Mesendoderm (in vitro differentiated cells): ENCODE results near the gene FLYWCH1.
A peak's percentile ranks its signal among the peaks of the same experiment; 100 is the strongest.

Experiments used
- DNase-seq: peaks from one replicate; pipeline ENCODE4 v3.0.0; 2013
- H2AK5ac ChIP-seq: 2 replicates; pipeline ENCODE4 v1.6.1; 2013; ENCODE audit warnings: low read length, inconsistent platforms
- H2BK120ac ChIP-seq: 2 replicates; pipeline ENCODE4 v1.6.1; 2013; ENCODE audit warnings: low read depth, mild to moderate bottlenecking, low read length, moderate library complexity, mixed read lengths
- H2BK15ac ChIP-seq: replicated peaks from 2 replicates; pipeline ENCODE4 v1.6.1; 2013; ENCODE audit warnings: low read depth, mild to moderate bottlenecking, moderate library complexity
- H2BK5ac ChIP-seq: 2 replicates; pipeline ENCODE4 v1.6.1; 2013; ENCODE audit warnings: low read length, inconsistent platforms
- H3K18ac ChIP-seq: 2 replicates; pipeline ENCODE4 v1.6.1; 2013; ENCODE audit warnings: mild to moderate bottlenecking, low read length, mixed read lengths
- H3K23ac ChIP-seq: one replicate; pipeline ENCODE4 v1.6.1; 2013; ENCODE audit warnings: low read length
- H3K27ac ChIP-seq: 2 replicates; pipeline ENCODE4 v1.5.1; 2013; ENCODE audit warnings: low read depth, mild to moderate bottlenecking, inconsistent platforms, low read length, moderate library complexity
- H3K27me3 ChIP-seq: 2 replicates; pipeline ENCODE4 v1.6.1; 2013; ENCODE audit warnings: low read length, control low read depth, mild to moderate bottlenecking, inconsistent platforms; ENCODE audit not compliant: insufficient read depth, poor library complexity
- H3K36me3 ChIP-seq: 2 replicates; pipeline ENCODE4 v1.6.1; 2013; ENCODE audit warnings: low read length, inconsistent platforms; ENCODE audit not compliant: control insufficient read depth, insufficient read depth
- H3K4ac ChIP-seq: one replicate; pipeline ENCODE4 v1.6.1; 2013; ENCODE audit warnings: low read depth, mild to moderate bottlenecking, low read length, moderate library complexity
- H3K4me1 ChIP-seq: 2 replicates; pipeline ENCODE4 v1.6.1; 2013; ENCODE audit warnings: low read depth, low read length, inconsistent platforms; ENCODE audit not compliant: control insufficient read depth
- H3K4me2 ChIP-seq: 2 replicates; pipeline ENCODE4 v1.6.1; 2013; ENCODE audit warnings: low read length
- H3K4me3 ChIP-seq: 2 replicates; pipeline ENCODE4 v1.5.1; 2013; ENCODE audit warnings: mild to moderate bottlenecking, low read length
- H3K56ac ChIP-seq: one replicate; pipeline ENCODE4 v1.6.1; 2013; ENCODE audit warnings: low read length
- H3K79me1 ChIP-seq: 2 replicates; pipeline ENCODE4 v1.6.1; 2013; ENCODE audit warnings: low read length, inconsistent platforms
- H3K79me2 ChIP-seq: 2 replicates; pipeline ENCODE4 v1.6.1; 2013; ENCODE audit warnings: mild to moderate bottlenecking, low read length; ENCODE audit not compliant: control insufficient read depth, insufficient read depth
- H3K9ac ChIP-seq: 2 replicates; pipeline ENCODE4 v1.6.1; 2013; ENCODE audit warnings: low read length, inconsistent platforms
- H4K5ac ChIP-seq: one replicate; pipeline ENCODE4 v1.6.1; 2013; ENCODE audit warnings: low read length
- H4K8ac ChIP-seq: one replicate; pipeline ENCODE4 v1.6.1; 2013; ENCODE audit warnings: low read depth, mild to moderate bottlenecking, control low read depth, low read length, moderate library complexity
- WGBS: extraction: QIAGEN DNeasy Blood & Tissue Kit; methylation state at CpG from one replicate; pipeline ENCODE4 v1.1.7; 2013; ENCODE audit warnings: low lambda C conversion rate, missing lambda C conversion rate; ENCODE audit not compliant: insufficient coverage; ENCODE audit errors: extremely low coverage; 5-methylcytosine and 5-hydroxymethylcytosine counted together

The FLYWCH1 gene

GRCh38 chr16:2966043-2966807 lies 54.5 kb downstream of the FLYWCH1 start:
- no peak overlapping the region for H3K18ac ChIP-seq
- H3K27me3 ChIP-seq, result no peaks in the 10 kb centered on the region
- H3K4me3 ChIP-seq, result no peak overlapping the region
- no peaks in the 10 kb centered on the region for H3K36me3 ChIP-seq
- no peak for DNase-seq
- H2BK15ac ChIP-seq, result no peak overlapping the region
- H3K27ac ChIP-seq, result no peak overlapping the region
- no peak overlapping the region for H2BK5ac ChIP-seq
- no peak overlapping the region for H2BK120ac ChIP-seq
- WGBS, result no CpG with 5 or more reads among the region's 39 CpGs
- no peak overlapping the region for H2AK5ac ChIP-seq
- peaks cover 4% of the 10 kb centered on the region for H3K79me1 ChIP-seq
- no peak overlapping the region for H4K5ac ChIP-seq
- H3K4me1 ChIP-seq, result no peaks in the 10 kb centered on the region
- no peak overlapping the region for H3K23ac ChIP-seq
- H3K9ac ChIP-seq, result no peak overlapping the region
- no peak overlapping the region for H3K56ac ChIP-seq
- H3K4ac ChIP-seq, result no peak overlapping the region
- no peak overlapping the region for H3K4me2 ChIP-seq
- H3K79me2 ChIP-seq, result peaks cover 4% of the 10 kb centered on the region
- H4K8ac ChIP-seq, result no peak overlapping the region

GRCh38 chr16:2966808-2967191 lies 55.1 kb downstream of the FLYWCH1 start:
- Histone ChIP-seq H3K4ac (no peak overlapping the region), H3K18ac (no peak overlapping the region), H4K5ac (no peak overlapping the region), H3K4me1 (no peaks in the 10 kb centered on the region), H3K23ac (no peak overlapping the region), H4K8ac (no peak overlapping the region), H3K27me3 (no peaks in the 10 kb centered on the region), H3K4me3 (no peak overlapping the region), H3K9ac (no peak overlapping the region), H3K79me2 (peaks cover 4% of the 10 kb centered on the region), H2BK120ac (no peak overlapping the region), H3K56ac (no peak overlapping the region), H3K27ac (no peak overlapping the region), H2AK5ac (no peak overlapping the region), H3K79me1 (peaks cover 4% of the 10 kb centered on the region), H2BK5ac (no peak overlapping the region), H3K36me3 (no peaks in the 10 kb centered on the region), H2BK15ac (no peak overlapping the region), H3K4me2 (no peak overlapping the region)
- WGBS, result no CpG with 5 or more reads among the region's 46 CpGs
- DNase-seq, result no peak

GRCh38 chr16:2967211-2967631 lies 55.5 kb downstream of the FLYWCH1 start:
- Histone ChIP-seq H3K79me1 (peaks cover 4% of the 10 kb centered on the region), H3K4me1 (no peaks in the 10 kb centered on the region), H2AK5ac (no peak overlapping the region), H3K4me3 (no peak overlapping the region), H3K27me3 (no peaks in the 10 kb centered on the region), H3K18ac (no peak overlapping the region), H3K4me2 (no peak overlapping the region), H3K4ac (no peak overlapping the region), H3K9ac (no peak overlapping the region), H2BK5ac (no peak overlapping the region), H2BK120ac (no peak overlapping the region), H4K8ac (no peak overlapping the region), H3K27ac (no peak overlapping the region), H3K36me3 (peaks cover 2% of the 10 kb centered on the region), H3K23ac (no peak overlapping the region), H3K79me2 (peaks cover 4% of the 10 kb centered on the region), H4K5ac (no peak overlapping the region), H2BK15ac (no peak overlapping the region), H3K56ac (no peak overlapping the region)
- whole genome bisulfite sequencing, result no CpG with 5 or more reads among the region's 51 CpGs
- no peak for DNase-seq

GRCh38 chr16:2967721-2968161 lies 56.0 kb downstream of the FLYWCH1 start:
- Histone ChIP-seq H3K79me2 (peaks cover 4% of the 10 kb centered on the region), H3K79me1 (peaks cover 4% of the 10 kb centered on the region), H3K18ac (no peak overlapping the region), H4K8ac (no peak overlapping the region), H3K27ac (no peak overlapping the region), H2BK120ac (no peak overlapping the region), H3K27me3 (no peaks in the 10 kb centered on the region), H3K4me3 (no peak overlapping the region), H3K56ac (no peak overlapping the region), H3K36me3 (peaks cover 2% of the 10 kb centered on the region), H3K23ac (no peak overlapping the region), H3K4me1 (no peaks in the 10 kb centered on the region), H3K4ac (no peak overlapping the region), H3K4me2 (no peak overlapping the region), H2BK5ac (no peak overlapping the region), H2AK5ac (no peak overlapping the region), H2BK15ac (no peak overlapping the region), H4K5ac (no peak overlapping the region), H3K9ac (no peak overlapping the region)
- no CpG with 5 or more reads among the region's 33 CpGs for WGBS
- no peak for DNase-seq

DNA sequence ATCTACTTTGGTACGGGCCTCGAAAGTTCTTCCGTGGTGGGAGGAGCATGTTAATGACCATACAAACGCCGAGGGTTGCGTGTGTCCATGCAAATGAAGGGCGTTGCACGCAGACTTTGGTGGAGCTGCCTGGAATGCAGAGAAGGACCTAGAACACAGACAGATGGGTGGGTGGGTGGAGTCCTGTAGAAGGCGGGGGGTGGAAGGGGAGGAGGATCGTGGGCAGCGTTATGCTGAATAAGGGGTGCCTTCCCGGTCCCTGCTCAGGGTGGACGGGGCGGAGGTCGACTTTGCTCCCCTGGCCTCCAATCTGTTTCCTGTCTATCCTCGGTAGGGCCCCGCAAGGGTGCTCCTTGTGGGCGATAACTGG lies 56.6 kb downstream of the FLYWCH1 start:
- no peak overlapping the region for H2BK15ac ChIP-seq
- H4K8ac ChIP-seq, result no peak overlapping the region
- H3K36me3 ChIP-seq, result peaks cover 2% of the 10 kb centered on the region
- H3K4me2 ChIP-seq, result peak overlapping the region; percentile 88
- H4K5ac ChIP-seq, result no peak overlapping the region
- no peak for DNase-seq
- H3K56ac ChIP-seq, result peak overlapping the region; percentile 56
- H3K79me2 ChIP-seq, result peaks cover 4% of the 10 kb centered on the region
- H3K27me3 ChIP-seq, result no peaks in the 10 kb centered on the region
- no peak overlapping the region for H3K18ac ChIP-seq
- no peak overlapping the region for H3K4me3 ChIP-seq
- no peaks in the 10 kb centered on the region for H3K4me1 ChIP-seq
- H2BK5ac ChIP-seq, result no peak overlapping the region
- no peak overlapping the region for H3K23ac ChIP-seq
- peaks cover 4% of the 10 kb centered on the region for H3K79me1 ChIP-seq
- no peak overlapping the region for H3K27ac ChIP-seq
- H2AK5ac ChIP-seq, result no peak overlapping the region
- H2BK120ac ChIP-seq, result no peak overlapping the region
- no peak overlapping the region for H3K4ac ChIP-seq
- H3K9ac ChIP-seq, result peak overlapping the region; percentile 60
- no CpG with 5 or more reads among the region's 18 CpGs for WGBS
